A549 (cell line): ENCODE data around the gene DDX39B.
"Not testable (repeated sequence)": the region's sequence is repeated elsewhere in the genome, so short reads cannot be mapped to it uniquely, and the experiment has no call there.

Experiments
- CTCF ChIP-seq: fragments of >200 bp; sonication (Bioruptor Twin); formaldehyde crosslinking; IDR thresholded peaks from 3 replicates; pipeline ENCODE4 v1.5.1; 2016
- EHMT2 ChIP-seq: fragments of 200-600 bp; sonication (generic); IDR thresholded peaks from 2 replicates; pipeline ENCODE4 v1.6.1; 2016; ENCODE audit warnings: antibody characterized with exemption, low read depth, mild to moderate bottlenecking, moderate library complexity
- JUN ChIP-seq, 2 experiments: fragments of >200 bp; sonication (Bioruptor Twin); formaldehyde crosslinking; IDR thresholded peaks; 2 replicates in 1 of 2; 3 replicates in 1 of 2; pipeline ENCODE4 v1.6.1; 2016 to 2017
- MAX ChIP-seq: IDR thresholded peaks from 2 replicates; pipeline ENCODE4 v1.6.1; 2012
- POLR2AphosphoS2 ChIP-seq: conservative IDR thresholded peaks from 2 replicates; pipeline ENCODE4 v1.6.1; 2012; ENCODE audit warnings: low read length, improper control_type of control experiment, inconsistent platforms
- RAD21 ChIP-seq, 2 experiments: fragments of >200 bp in 1 of 2; sonication (Bioruptor Twin) in 1 of 2; formaldehyde crosslinking in 1 of 2; IDR thresholded peaks in 1 of 2; conservative IDR thresholded peaks in 1 of 2; 2 replicates in 1 of 2; 3 replicates in 1 of 2; pipeline ENCODE4 v1.6.1; 2012 to 2018; ENCODE audit warnings: inconsistent platforms in 1 of 2
- RARB ChIP-seq: fragments of 250-450 bp; sonication (Bioruptor Pico); IDR thresholded peaks from 2 replicates; pipeline ENCODE4 v1.8.0; 2021; ENCODE audit warnings: mild to moderate bottlenecking, moderate library complexity
- RFX5 ChIP-seq: fragments of 450-650 bp; IDR thresholded peaks from 2 replicates; pipeline ENCODE4 v1.7.1; 2014; ENCODE audit warnings: antibody characterized with exemption, mild to moderate bottlenecking, moderate library complexity
- RNF2 ChIP-seq: fragments of 200-600 bp; sonication (generic); IDR thresholded peaks from 2 replicates; pipeline ENCODE4 v1.6.1; 2016; ENCODE audit warnings: low read depth, mild to moderate bottlenecking, antibody characterized with exemption, moderate library complexity, borderline replicate concordance
- USF2 ChIP-seq: fragments of 450-650 bp; IDR thresholded peaks from 2 replicates; pipeline ENCODE4 v1.6.1; 2014; ENCODE audit warnings: antibody characterized with exemption

GRCh38 chr6:31590691-31591090 is 48.9 kb upstream of the DDX39B start:
- TF ChIP-seq RFX5; MAX; CTCF; POLR2AphosphoS2; EHMT2; RARB (CRISPR knock-in tag); RAD21 (conservative IDR thresholded peaks at IDR 0.05 in 1 of 2, IDR thresholded peaks at IDR 0.05 in 1 of 2); RNF2; USF2; JUN (IDR thresholded peaks at IDR 0.05): not testable (repeated sequence)
